ENCODE results near the gene EXOC4.

DNA sequence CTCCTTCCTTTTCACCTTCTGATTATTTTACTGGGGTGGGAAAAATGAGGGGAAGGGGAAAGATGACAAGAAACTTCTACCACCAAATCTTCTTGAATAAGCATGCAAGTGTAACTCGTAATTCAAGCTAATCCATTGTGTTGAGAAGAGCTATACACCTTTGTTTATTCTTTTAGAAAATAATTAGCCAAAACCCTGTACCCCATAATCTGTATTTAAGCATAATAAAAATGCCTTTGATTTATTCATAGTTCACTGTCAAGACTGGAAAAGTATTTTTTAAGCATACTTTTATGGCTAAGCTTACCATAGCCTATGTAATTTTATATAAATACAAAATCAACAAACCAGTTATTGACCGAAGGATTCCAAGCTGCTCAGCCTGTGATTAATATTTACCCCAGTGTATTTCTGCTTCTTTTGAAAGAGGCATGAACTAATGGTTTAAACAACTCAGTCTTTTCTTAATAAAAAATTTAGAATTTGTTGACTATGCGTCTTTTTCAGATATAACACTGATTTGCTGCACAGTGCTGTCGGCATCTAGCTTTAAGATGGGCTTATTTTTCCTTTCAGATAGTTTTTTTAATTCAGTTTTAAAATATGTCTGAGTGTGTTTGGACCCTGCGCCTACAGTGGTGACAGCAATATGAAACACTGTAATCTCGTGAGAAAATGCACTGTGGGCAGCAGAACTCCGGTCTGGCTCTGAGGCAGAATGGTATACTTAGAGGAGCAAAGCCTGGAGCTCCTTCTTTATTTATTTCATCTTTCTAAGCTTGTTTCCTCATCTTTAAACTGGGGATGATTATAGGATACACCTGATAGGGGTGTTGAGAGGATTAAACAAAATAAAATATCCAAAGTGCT, 635.4 kb downstream of the EXOC4 start:
- TF ChIP-seq POLR2A (IDR thresholded peaks at IDR 0.05; ENCODE audit: low read length) = no peak
- TF ChIP-seq GATA1 (IDR thresholded peaks at IDR 0.05; ENCODE audit: low read depth, low read length) = no peak

Measured in erythroblast (primary cell).